Activated T-cell treated with anti-CD3 and anti-CD28 coated beads for 4 hours (primary cell): ENCODE results near the gene KLHDC7B.
A peak's percentile ranks its signal among the peaks of the same experiment; 100 is the strongest.

Experiments used
- DNase-seq: peaks from one replicate; pipeline ENCODE4 v3.0.0-alpha.2; 2020

Gene KLHDC7B

GRCh38 chr22:50545522-50546325, at the start of gene KLHDC7B:
KLHDC7B (plus strand) TSS chr22:50545899; CDS start chr22:50546244, 345 bp downstream.
- DNase-seq: no peak

GRCh38 chr22:50497093-50497492, 48.6 kb upstream of the KLHDC7B start:
- DNase-seq: no peak

GRCh38 chr22:50498322-50498890, 47.3 kb upstream of the KLHDC7B start:
- DNase-seq: peak; percentile 65

DNA sequence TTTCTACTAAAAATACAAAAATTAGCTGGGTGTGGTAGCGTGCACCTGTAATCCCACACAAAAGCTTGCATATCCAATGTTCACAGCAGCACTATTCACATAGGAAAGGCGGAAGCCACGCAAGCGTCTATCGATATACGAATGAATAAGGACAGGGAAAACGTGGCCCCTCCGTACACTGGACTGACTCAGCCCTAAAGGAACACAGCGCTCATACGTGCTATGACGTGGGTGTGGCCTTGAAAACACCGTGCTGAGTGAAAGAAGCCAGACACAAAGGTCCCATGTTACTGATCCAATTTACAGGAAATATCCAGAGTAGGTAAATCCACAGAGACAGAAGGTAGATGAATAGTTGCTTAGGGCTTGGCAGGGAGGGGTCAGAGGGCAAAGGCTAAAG, 45.2 kb upstream of the KLHDC7B start:
- no peak for DNase-seq

GRCh38 chr22:50502096-50502495, 43.6 kb upstream of the KLHDC7B start:
- no peak for DNase-seq

DNA sequence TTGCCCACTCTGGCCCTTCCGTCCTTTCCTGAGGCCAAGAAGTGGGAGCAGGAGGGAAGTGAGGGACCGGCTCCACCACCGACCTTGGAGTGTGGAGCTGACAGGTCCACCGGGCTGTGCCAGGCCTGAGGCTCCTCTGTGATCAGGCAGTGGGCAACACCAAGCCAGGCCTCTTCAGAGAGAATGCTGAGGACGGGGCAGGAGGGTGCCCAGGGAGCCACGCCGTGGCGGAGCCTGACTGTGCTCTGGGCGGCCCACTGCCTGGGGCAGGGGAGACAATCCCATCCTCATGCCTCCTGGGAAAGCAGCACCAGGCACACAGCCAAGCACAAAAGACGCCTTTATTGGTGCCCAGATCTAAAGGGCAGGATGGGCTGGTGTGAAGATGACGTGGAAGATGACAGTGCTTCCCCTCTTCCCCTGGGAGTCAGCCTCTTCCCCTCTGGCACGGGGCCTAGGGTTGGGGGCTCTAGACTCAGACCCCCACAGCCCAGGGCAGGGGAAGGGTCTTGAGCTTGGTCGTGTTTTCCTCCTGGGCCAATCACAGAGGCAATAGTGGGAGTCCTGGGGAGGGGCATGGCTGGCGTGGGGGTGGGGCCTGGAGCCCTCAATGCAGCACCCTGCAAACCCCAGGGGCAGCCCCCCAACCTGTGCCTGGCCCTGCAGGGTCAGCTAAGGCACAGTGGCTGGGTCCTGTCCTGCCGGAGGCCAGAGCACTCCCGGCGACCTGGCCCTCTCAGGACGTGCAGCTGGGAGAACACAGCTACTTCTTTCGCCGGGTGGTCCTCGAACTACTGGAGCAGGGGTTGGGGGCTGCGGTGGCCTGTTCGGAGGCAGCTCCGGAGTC, 42.8 kb upstream of the KLHDC7B start:
- no peak for DNase-seq

DNA sequence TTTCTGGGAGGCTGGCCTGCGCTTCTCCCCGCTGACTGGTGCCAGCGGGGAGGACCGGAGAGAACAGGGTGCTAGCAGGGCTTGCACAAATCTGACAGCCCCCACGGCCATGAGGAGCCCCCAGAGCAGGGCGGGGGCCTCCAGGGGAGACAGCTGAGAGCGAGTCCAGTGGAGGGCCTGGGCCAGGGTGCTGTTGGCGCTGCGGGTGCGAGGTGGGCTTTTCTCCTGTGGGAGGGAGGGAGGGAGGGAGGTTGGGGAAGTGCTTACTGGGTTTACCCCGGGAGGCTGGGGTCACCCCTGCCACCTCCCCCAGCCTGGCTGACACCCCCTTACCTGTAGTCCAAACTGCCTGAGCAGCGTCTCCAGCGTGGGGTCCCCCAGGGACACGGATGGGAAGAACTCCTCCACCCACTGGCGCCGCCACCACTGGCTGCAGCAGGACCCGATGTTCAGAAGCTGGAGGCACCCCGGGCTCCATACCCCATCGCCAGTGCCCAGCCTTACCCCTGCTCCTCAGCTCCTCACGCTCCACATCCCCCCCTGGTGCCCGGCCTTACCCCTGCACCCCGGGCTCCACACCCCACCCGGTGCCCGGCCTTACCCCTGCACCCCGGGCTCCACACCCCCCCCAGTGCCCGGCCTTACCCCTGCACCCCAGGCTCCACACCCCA, 42.1 kb upstream of the KLHDC7B start:
- no peak for DNase-seq

GRCh38 chr22:50504369-50505211, 41.1 kb upstream of the KLHDC7B start:
- DNase-seq: no peak

GRCh38 chr22:50505276-50505775, 40.4 kb upstream of the KLHDC7B start:
- no peak for DNase-seq

DNA sequence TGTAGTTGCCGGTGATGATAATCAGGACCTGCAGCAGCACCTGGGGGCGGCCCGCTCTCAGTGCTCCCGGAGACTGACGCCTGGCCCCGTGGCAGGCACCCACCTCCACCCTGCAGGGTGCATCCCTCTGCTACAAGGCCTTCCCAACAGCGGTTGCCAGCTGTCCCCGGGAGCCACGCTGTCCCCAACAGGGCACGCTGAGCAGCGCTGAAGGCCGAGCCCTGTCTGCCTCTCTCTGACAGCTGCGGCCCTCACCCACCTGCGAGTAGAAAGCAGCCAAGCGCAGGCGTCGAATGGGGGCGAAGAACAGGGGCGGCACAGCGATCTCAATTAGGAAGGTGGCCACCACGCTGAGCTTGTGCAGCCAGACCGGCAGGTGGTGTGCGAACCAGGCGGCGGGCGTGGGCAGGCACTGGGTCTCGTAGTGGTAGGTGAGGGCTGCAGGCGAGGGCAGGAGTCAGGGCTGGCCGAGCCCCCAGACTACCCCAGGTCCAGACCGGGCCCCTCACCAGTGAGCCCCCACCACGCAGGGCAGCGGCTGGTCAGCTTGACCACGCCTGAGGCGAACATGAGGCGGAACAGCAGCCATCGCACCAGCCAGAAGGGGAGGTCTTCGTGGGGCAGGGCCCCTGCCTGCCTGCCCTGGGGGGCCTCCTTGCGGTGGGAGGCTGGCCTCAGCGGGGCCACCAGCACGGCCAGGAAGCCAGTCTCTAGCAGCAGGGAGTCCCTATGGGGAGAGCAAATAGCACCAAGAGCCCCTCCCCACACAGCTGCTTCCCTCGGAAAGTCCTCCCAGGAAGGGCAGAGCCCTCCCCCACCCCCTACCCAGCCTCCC, 39.7 kb upstream of the KLHDC7B start:
- no peak for DNase-seq

DNA sequence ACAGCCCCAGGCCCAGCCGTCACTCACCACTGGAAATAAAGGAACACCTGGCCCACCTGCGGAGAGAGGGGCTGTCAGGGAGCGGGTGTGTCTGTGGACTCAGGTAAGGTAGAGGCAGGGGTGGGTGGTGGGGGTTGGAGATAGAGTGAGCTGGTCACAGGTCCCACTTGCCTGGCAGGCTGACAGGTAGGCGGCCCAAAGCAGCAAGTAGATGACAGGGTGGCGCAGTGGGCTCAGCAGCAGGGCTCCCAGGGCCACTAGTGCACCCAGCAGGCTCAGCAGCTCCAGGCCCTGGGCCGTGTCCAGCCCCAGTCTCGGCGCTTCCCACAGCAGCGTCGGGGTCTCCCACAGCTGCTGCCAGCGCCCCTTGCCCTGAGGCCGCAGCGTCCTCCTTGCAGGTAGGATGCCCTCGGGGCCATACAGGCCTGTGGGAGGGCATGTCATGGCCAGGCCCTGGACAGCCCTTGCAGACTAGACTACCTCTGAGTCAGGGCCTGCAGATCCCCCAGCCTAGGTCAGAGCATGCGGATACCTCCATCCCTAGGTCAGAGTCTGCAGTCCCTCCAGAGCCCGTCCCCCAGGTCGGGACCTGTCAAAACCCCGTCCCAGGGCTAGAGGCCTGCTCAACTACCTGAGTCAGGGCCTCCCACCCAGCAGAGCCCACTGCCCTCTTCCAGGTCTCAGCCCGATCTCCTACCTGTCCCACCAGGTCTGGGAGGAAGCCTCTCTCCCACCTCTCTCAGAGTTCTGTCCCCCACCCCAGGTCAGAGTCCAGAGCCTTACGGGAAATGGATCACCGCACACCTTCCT, 38.9 kb upstream of the KLHDC7B start:
- DNase-seq: no peak

DNA sequence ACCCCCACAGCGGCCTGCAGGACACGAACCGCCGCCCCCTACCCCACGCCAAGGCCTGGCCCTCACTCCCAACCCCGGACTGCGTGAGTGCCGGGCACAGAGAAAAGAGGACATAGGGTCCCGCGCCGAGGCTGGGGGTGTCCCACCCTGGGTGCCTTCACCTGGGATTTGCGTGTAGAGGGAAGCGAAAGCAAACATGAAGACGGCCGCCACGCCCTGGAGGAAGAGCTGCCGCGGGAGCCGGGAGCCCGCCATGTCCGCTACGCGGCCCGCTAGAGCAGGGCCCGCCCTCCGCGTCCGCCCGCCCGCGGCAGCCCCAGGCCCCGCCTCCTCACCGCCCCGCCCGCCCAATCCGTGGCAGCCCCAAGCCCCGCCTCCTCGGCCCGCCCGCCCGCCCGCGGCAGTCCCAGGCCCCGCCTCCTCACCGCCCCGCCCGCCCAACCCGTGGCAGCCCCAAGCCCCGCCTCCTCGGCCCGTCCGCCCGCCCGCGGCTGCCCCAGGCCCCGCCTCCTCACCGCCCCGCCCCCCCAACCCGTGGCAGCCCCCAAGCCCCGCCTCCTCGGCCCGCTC, 38.2 kb upstream of the KLHDC7B start, which contains the start of gene LMF2:
Gene LMF2 (minus strand): TSS at position 282 of the 570 bp plus-strand sequence. CDS start 27 bp downstream, at position 255.
- DNase-seq: peak; percentile 92

DNA sequence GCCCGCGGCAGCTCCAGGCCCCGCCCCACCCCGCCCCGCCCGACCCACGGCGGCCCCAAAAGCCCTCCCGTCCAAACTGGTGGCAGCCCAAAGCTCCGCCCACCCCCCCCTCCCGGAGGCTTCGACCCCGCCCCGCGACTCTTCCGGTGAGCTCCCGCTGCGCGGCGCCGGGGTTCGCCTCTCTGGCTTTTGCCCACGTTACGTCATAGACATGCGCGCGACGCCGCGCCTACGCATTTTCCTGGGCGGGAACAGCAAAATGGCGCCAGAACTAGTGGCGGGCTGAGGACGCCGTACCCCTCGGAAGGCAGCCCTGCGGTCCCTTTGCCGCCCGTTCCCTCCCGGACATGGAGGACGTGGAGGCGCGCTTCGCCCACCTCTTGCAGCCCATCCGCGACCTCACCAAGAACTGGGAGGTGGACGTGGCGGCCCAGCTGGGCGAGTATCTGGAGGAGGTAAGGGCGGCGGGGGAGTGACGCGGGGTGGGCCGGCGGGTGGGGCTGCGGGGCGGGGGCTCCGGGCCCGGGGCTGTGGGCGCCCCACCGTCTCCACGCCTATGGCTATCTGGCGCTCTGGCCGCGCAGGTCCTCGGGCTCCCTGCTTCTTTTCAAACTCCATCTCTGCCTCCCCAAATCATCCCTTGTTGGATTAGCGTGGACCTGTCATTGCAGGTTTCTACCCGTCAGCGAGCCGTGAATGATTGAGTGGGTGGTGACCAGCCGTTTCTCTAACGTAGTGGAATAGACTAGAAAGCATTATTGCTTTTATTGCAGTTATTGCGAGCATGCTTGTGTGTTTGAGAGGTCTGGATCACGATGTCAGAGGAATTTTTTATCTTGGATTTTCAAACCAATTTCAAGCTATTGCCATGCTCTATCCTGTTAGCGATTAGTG, 37.5 kb upstream of the KLHDC7B start, which contains the start of gene NCAPH2:
Gene NCAPH2 (plus strand): TSS at position 234 of the 894 bp plus-strand sequence. CDS start 114 bp downstream, at position 348.
- DNase-seq: peak; percentile 98

- DNase-seq: no peak
Observed at GRCh38 chr22:50508897-50509296, 36.8 kb upstream of the KLHDC7B start.

DNA sequence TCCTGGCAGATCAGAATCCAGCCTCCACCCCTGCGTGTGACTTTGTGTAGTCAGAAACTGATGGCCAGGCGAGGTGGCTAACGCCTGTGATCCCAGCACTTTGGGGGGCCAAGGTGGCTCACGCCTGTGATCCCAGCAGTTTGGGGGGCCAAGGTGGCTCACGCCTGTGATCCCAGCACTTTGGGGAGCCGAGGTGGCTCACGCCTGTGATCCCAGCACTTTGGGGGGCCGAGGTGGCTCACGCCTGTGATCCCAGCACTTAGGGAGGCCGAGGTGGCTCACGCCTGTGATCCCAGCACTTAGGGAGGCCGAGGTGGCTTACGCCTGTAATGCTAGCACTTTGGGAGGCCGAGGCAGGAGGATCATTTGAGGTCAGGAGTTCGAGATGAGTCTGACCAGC, 32.5 kb upstream of the KLHDC7B start:
- no peak for DNase-seq

- DNase-seq: no peak
Observed at GRCh38 chr22:50516068-50516467, 29.6 kb upstream of the KLHDC7B start.

GRCh38 chr22:50516891-50517290, 28.8 kb upstream of the KLHDC7B start:
- DNase-seq: no peak
